UCSD-AML1 (cell line): ENCODE data around the gene ZFR.

Experiments
- DNase-seq: peaks from one replicate; lab custom pipeline; 2025; ENCODE audit not compliant: unreplicated experiment; lab: John Stamatoyannopoulos, UW

Gene ZFR

GRCh38 chr5:32365623-32366022 is 78.9 kb downstream of the ZFR start:
- DNase-seq, result no peak

GRCh38 chr5:32363030-32363429 is 81.5 kb downstream of the ZFR start:
- DNase-seq, result no peak

GRCh38 chr5:32362527-32362926 is 82.0 kb downstream of the ZFR start:
- DNase-seq, result no peak

GRCh38 chr5:32360906-32361305 is 83.6 kb downstream of the ZFR start:
- no peak for DNase-seq

GRCh38 chr5:32358611-32359010 is 85.9 kb downstream of the ZFR start:
- DNase-seq, result no peak

- no peak for DNase-seq
These were observed 86.9 kb downstream of the ZFR start for GRCh38 chr5:32357658-32358057.

GRCh38 chr5:32355686-32356085 is 88.9 kb downstream of the ZFR start:
- no peak for DNase-seq

GRCh38 chr5:32353420-32353819 is 91.1 kb downstream of the ZFR start:
- DNase-seq, result no peak

- no peak for DNase-seq
These were observed 91.9 kb downstream of the ZFR start for GRCh38 chr5:32352685-32353084.

GRCh38 chr5:32346869-32347268 is 97.7 kb downstream of the ZFR start:
- DNase-seq, result no peak

GRCh38 chr5:32343058-32343672 is 101.4 kb downstream of the ZFR start:
- DNase-seq, result no peak

- DNase-seq, result no peak
These were observed 101.9 kb downstream of the ZFR start for GRCh38 chr5:32342656-32343055.

GRCh38 chr5:32339878-32340277 is 104.7 kb downstream of the ZFR start:
- no peak for DNase-seq

- DNase-seq, result no peak
These were observed 105.3 kb downstream of the ZFR start for GRCh38 chr5:32339198-32339597.

- no peak for DNase-seq
These were observed 111.6 kb downstream of the ZFR start for GRCh38 chr5:32332966-32333365.

GRCh38 chr5:32332361-32332760 is 112.2 kb downstream of the ZFR start:
- no peak for DNase-seq

- DNase-seq, result no peak
These were observed 112.6 kb downstream of the ZFR start for GRCh38 chr5:32331935-32332274.

- DNase-seq, result no peak
These were observed 113.2 kb downstream of the ZFR start for GRCh38 chr5:32331217-32331934.

- no peak for DNase-seq
These were observed 114.2 kb downstream of the ZFR start for GRCh38 chr5:32330126-32330971.

- DNase-seq, result peak; percentile 62
These were observed 115.1 kb downstream of the ZFR start for GRCh38 chr5:32329395-32329834.

- no peak for DNase-seq
These were observed 118.2 kb downstream of the ZFR start for GRCh38 chr5:32326216-32326772.

- no peak for DNase-seq
These were observed 118.9 kb downstream of the ZFR start for GRCh38 chr5:32325616-32326015.
